C4-2B (cell line): ENCODE data around the gene PSG2.
"Not testable (repeated sequence)": the region's sequence is repeated elsewhere in the genome, so short reads cannot be mapped to it uniquely, and the experiment has no call there.

Experiments used
- CTCF ChIP-seq: fragments of 450-650 bp; conservative IDR thresholded peaks from 2 replicates; pipeline ENCODE4 v1.5.1; 2017; ENCODE audit warnings: mild to moderate bottlenecking
- ZFX ChIP-seq: fragments of 450-650 bp; IDR thresholded peaks from 2 replicates; pipeline ENCODE4 v1.6.1; 2017

GRCh38 chr19:43107401-43107800 lies 24.9 kb upstream of the PSG2 start:
- TF ChIP-seq CTCF, ZFX: not testable (repeated sequence)
